Measurements from ENCODE around the gene TNIK.
A peak's percentile ranks its signal among the peaks of the same experiment; 100 is the strongest.
"Not testable (repeated sequence)": the region's sequence is repeated elsewhere in the genome, so short reads cannot be mapped to it uniquely, and the experiment has no call there.

Gene TNIK

DNA sequence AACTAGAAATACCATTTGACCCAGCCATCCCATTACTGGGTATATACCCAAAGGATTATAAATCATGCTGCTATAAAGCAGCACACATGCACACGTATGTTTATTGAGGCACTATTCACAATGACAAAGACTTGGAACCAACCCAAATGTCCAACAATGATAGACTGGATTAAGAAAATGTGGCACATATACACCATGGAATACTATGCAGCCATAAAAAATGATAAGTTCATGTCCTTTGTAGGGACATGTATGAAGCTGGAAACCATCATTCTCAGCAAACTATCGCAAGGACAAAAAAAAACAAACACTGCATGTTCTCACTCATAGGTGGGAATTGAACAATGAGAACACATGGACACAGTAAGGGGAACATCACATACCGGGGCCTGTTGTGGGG, 340.8 kb downstream of the TNIK start:
- not testable (repeated sequence) for DNase-seq

DNA sequence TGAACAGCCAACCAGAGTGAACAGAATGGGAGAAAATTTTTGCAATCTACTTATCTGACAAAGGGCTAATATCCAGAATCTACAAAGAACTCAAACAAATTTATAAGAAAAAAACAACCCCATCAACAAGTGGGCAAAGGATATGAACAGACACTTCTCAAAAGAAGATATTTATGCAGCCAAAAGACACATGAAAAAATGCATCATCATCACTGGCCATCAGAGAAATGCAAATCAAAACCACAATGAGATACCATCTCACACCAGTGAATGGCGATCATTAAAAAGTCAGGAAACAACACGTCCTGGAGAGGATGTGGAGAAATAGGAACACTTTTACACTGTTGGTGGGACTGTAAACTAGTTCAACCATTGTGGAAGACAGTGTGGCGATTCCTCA, 341.2 kb downstream of the TNIK start:
- DNase-seq, result not testable (repeated sequence)

DNA sequence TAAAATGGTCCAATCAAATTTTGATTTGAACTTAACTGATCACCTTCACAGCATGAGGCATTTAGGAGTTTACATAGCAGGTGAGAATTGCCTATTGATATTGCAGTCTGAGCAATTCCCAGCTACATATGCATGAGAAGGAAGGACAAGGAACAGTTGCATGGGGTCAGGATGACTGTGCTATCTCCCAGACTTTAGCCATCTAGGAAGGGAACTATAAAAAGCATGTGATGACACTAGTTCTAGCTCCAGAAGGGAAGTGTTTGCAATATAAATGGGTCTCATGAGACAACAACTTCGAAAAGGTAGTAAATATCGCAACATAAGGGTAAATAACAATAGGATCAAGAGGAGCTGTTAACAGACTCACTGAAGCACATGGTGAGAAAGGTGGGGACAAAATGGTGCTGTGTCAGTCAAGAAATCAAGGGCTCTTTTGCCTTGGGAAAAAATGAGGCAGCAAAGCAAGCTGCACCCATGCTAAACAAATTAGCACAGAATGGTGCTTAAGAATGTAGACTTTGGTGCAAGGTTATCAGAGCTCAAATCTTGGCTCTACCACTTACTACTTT, 343.3 kb downstream of the TNIK start:
- DNase-seq, result no peak

DNA sequence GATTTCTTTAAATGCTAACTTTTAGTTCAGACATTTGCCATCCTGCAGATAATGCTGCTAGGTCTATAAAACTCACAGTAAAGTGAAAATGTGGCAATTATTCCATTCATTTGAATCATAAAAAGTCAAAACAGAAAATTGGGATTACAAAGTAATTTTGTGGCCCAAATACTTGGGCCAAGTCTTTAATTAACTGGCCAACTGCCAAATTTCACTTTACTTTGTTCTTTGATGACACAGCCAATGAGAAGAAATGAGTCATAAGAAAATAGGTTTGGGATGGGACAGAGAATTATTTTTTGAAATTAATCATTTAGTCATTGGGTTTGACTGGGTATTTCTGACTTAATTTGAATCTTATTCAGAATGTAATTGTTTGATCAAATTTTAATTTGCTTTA, 343.8 kb downstream of the TNIK start:
- no peak for DNase-seq

DNA sequence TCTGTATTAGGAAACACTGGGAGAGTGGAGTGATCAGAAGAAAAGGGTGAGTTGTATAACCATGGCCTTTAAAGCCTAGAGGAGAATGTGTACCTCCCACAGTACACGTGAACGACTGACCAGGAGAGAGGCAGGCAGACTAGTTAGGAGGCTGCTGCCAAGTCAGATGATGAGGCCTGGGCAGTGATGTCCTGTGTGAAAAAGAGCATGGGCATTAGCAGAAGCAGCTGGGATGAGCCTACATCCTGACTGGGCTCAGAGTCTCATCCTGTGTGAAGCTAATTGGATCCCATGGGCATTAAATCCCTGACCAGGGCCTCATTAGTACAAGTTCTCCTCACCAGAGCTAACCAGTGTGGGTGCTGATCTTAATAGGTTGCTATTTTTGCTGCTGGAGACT, 344.5 kb downstream of the TNIK start:
- no peak for DNase-seq

DNA sequence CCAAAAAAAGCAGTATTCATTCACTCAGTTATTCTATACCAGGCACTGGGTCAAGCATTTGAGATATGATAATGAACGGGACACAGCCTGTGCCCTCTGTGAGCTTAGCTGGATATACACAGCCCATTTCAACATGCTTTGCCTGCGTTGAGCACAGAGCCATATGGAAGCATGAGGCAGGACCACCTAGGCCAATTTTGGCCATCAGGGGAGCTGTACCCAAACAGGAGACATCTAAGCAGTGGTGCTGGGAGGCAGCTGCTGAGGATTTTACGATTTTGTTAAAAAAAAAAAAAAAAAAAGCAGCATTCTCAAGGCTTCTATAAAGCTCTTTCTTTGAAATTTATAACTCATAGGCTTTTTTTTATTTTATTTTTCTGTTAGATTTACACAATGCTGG, 346.5 kb downstream of the TNIK start:
- no peak for DNase-seq

DNA sequence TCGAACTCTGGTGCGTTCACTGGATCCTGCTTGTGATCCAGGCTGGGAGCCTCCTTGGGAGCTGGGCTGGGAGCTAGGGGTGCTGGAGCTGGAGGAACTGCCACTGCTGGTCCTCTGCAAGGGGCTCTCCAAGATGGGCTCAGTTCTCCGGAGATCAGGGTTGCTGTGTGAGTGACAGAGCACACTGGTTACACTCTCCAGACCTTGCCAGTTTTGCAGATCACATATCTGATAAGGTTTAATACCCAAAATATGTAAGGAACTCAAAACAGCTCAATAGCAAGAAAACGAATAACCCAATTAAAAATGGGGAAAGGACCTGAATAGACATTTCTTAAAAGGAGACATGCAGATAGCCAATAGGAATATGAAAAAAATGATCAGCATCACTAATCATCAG, 349.5 kb downstream of the TNIK start:
- no peak for DNase-seq

DNA sequence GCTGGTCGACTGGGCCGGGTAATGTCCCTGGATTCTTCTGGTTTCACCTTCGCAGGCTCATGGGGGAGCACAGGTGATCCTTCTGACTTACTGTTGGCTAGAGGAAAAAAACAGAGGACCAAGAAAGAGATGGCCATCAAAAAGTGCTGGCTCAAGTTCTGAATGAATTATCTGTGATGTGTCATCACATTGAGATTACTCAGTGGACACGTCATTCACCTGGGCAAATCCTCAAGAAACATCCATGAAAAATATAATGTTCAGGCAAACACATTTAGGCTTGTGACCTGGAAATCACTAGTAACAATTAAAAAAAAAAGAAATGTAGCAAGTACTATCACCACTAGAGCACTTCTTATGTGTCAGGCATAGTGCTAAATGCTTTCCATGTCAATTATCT, 352.1 kb downstream of the TNIK start:
- no peak for DNase-seq

DNA sequence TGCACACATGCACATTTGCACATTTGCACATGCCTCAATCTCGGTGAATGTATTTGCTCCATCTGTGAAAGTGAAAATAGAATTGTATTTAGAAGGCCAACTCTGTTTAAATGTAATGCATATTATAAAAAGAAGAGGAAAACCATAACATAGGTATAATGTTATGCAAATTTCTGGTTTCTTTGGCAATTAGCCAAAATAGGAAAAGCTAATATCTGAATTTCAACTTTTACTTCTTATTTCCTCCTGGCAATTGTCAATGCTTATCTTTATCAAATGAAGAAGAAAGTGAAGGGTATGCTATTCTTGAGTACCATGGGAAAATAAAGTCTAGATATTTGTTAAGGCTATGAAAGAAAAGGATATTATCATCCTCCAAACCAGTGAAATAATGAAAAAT, 357.0 kb downstream of the TNIK start:
- DNase-seq, result no peak

DNA sequence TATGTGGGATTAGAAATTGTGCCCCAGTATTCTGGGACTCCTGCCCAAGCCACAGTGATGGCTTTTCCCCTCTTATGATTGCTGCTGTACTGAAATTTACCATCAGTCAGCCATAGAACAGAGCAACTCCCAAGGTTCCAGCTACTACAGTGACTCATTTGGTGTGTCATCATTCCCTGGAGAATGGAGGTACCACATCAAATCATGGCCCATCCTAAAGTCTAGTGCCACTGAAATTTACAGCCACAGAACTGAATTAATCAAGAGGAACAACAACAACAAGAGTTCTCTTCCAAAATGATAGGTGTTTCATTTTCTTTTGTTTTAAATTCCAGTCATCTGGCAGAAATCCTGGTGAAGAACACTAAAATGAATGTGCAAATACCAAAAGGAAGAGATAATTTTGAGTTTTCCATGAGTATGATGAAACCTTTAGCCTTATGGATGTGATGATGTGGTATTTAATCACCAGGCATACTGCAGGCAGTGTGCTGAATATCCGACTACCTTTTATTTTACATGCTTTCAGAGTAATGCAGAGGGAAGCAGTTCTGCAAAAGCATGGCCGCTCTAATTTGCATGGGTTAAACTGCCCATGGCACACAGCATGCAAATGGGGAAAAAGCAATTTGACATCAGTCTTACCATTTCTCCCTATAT, 358.1 kb downstream of the TNIK start:
- DNase-seq, result no peak

DNA sequence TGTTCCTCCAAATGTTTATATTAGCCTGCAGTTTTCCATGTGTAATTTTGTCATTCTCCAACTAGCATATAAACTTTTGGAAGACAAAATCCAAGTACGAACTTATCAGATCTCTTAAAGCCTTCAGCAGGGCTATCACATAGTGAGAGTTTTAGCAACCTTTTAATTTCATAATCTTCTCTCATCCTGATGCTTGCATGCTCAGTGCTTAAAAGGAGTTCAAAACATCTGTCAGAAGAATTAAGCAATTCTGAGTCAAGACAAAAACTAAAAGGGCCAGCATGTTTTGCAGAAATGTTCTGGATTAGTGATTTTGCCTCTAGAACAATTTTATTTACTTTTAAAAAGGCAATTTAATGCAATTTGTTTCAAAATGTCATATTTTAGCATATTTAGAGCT, 360.3 kb downstream of the TNIK start:
- no peak for DNase-seq

DNA sequence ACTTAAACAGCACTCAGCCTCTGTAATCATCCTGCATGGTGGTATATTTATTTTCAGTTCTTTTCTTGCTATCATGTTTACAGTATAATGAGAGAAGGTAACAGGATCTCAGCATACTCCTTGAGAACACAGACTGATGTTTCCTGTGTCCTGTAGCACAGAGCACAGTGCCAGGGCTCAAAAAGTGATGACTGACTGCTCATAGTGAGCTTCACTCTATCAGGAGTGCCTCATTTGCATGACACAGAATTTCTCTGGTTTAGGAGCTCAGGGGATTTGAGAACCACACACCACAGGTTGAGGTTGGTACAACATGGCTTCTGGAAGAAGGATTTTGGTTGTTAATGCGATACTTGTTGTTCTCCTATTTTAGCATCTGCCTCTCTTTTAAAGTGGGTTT, 365.1 kb downstream of the TNIK start:
- DNase-seq, result peak in 1 of 5 experiments; percentile 7

DNA sequence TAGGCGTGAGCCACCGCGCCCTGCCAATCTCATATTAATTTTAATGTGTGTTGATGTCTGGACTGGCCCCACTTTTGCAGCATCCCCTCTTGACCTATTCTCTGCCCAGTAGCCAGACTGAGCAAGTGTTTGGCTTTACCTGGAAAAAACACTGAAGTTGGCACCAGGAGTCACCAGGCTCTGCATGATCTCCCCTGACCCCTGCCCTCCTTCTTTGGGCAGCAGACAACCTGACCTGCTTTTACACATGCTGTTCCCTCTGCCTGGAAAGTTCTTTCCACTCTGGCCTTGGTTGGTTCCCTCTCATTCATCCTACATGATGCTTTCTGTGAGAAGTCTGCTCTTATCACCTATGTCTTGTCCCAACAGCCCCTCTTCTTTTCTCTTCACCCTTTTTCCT, 365.8 kb downstream of the TNIK start:
- no peak for DNase-seq

DNA sequence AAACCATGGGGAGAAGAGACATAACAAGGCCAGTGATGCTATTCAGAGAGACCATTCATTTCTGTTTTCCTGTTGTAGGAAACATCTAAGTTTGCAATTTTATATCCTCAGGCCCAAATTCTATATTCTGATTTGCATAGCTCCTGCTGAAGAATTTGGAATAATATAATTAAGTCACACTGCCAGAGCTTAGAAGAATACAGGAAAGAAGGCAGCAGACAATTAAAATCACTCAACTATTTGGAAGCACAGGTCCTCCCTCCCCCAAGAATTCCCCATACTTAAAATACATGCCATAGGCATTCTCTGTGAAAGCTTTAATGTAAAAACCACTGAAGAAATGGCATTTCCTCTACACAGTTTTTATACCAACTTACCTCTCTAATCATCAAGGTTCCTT, 366.7 kb downstream of the TNIK start:
- no peak for DNase-seq

DNA sequence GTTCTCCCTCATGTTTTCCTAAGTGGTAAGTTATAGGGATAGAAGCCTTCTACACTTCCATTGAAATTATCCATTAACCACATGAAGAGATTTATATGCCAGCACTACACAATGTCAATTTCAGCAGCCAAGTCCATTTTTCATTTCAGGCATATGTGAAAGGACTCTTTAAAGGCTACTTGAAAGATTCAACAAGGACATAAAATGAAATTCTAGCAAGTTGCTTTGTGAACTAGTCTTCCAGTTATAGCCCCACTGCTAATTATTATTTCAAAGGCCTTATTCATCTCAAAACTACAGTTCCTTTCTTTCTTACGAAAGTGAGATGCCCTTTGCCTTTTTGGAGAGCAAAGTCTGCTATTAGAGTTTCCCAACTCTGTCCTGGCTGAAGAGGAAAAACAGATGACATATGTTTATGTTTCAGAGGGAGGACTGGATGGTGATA, 367.7 kb downstream of the TNIK start:
- no peak for DNase-seq

DNA sequence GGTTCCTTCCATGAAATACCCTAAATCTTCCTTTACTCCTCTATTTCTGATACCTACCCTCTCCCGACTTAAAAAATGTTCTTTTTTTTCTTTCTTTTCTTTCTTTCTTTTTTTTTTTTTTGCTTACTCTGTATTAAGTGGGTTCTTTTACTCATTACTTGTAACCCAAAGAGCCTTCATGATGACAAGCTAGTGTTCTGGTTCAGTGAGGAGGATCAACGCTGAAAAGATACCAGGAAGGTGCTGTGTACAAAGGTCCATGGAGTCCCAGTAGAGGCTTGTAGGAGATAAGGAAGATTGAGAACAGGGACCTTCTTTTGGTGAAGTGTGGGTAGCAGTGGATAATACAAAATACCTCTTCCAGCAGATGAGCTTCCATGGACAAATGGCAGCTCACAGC, 369.9 kb downstream of the TNIK start:
- DNase-seq, result no peak

DNA sequence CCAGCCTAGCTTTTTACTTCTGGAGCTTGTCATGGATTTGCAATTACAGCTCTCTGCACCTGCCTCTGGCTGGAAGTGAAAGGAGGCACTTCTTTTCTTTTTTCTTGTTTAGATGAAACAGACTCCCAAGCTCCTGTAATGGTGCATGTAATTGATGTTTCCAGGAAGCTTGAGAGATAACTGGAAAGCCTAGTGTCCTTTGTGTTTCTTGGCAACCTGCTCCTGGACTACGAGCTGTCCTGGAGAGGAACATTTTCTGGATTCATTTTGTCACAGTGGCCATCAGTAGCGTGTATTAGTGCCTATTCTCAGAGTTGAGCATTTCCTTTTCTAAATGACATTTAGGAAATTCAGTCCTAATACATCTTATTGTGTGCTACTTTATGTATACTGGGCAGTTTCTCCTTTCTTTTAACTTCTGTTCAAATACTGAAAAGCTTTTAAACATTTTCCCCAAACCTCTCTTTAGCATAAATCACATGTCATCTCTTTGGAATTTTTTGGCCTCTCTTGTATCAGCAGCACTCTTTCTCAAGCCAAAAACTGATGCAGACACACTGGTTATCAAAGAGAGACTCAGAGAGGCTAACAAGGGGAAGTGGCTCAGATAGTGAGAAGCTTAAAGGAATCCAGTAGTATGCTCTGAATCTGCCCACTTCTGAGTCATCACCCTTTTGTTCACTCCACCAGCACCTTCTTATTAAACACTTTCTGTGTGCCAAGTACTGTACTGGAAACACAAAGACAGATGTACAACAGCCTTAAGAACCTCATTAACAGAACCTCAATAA, 371.0 kb downstream of the TNIK start:
- DNase-seq, result peak in 1 of 5 experiments; percentile 16

DNA sequence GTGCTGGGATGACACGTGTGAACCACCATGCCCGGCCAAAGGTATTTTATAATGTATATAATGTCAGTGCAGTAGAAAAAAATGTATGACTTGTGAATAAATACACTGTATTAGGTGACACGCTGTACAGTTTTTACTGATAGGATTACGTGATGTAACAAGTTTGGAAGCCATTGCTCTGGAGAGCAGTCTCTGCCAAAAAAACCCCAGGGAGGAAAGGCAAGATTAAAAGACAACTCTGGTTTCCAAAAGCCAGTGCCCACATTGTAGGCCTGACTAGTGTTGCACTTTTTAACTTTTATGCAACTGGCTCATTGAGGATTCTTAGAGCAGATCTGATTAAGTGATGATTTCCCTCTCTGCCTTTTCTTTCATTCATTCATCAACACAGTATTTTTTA, 371.7 kb downstream of the TNIK start:
- no peak for DNase-seq

DNA sequence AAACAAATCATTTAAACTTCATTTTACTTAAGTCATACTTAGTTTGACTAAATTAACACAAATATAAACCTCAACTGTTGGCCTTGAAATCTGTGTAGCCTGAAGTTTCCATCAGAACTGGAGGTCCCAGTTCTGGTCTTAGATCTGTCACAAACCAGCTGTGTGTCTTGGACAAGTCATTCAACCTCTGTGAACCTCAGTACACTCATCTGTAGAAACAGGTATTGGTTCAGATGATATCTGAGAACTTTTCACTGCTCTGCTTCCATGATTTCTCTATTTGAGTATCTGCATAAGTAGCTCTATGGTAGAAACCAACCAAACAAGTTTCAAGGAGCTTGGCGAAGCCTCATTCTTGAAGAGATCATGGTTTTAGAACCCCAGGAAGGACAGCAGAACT, 373.3 kb downstream of the TNIK start:
- DNase-seq, result peak in 1 of 5 experiments; percentile 48

DNA sequence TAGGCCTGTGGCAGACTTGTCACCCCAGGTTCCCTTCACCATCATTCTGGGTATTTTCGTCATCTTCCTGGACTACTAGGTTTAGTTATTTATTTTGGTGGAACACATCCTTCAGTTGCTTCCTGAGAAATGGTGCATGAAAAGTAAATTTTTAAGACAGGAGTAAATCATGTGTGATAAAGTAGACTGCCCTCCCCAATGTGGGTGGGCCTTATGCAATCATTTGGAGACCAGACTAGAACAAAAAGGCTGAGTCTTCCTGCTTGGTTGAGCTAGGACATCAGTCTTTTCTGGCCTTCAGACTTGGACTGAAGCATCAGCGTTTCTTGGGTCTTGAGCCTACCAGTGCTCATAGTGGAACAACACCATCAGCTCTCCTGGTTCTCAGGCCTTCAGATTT, 382.9 kb downstream of the TNIK start:
- DNase-seq, result no peak

DNA sequence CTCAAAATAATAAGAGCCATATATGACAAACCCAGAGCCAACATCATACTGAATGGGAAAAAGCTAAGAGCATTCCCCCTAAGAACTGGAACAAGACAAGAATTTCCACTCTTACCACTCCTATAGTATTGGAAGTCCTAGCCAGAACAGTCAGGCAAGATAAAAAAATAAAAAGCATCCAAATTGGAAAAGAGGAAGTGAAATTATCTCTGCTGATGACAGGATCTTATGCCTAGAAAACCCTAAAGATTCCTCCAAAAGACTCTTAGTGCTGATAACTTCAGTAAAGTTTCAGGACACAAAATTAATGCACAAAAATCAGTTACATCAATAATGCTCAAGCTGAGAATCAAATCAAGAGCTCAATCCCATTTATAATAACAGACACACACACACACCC, 387.8 kb downstream of the TNIK start:
- DNase-seq, result no peak

DNA sequence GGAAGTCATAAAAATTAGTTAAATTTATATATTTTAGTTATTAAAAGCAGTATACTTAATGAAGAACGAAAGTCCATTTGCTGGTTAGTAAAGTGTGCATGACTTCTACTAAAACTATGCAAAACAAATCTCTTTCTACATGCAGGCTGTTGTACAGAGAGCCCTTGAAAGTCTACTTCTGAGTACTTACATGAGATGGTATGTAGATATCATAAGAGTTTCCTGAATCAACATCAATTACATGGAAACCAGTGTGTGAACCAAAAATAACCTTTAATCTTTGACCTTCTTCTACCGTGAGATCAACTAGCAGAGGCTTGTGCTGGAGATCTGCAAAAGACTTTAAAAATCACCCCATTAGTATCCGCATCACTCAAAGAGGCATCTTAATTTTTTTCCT, 391.5 kb downstream of the TNIK start:
- peak in 1 of 5 experiments; percentile 5 for DNase-seq

DNA sequence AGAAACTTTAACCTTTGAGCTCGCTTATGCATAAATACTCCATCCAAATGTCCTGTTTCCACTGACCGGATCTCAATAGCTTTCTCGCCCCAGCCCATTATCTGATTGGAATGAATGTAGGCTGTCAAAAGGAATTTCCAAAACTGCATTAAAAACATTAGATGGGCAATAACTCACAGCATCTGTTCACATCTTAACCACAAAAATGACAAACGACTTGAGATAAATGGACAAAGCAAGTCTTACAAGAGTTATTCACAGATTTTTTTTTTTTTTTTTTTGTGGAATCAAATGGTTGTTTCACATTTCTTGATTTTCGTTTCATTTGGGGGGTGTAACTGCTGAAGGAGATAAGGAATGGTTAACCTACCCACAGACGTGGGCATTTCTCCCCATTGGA, 394.0 kb downstream of the TNIK start:
- DNase-seq, result no peak

DNA sequence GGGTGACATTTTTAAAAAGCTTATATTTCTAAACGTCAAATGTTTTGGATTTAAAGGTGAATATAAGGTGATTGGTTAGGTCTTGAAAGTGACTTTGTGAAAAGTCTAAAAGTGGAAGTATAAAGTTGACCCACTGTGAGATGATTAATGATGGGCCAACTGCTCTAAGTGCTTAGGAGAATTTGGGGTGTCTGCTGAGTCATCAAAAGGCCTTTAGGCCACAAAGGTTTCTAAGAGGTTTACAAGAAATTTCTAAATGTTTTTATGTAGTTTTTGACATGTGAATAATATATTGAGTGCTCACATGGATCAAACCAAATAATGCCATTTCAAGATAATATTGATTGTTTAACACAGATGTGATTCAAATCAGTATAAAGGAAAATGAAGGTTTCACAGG, 394.5 kb downstream of the TNIK start:
- no peak for DNase-seq
